Colonic mucosa (tissue), 4 donors: ENCODE measurements around the gene RGCC. TPM values are rescaled to one million over a fixed set of nuclear protein-coding genes. Genes with fewer than 3 reads are reported as not detected.

Source experiments
- DNase-seq: peaks from one replicate; pipeline ENCODE4 v3.0.0-alpha.2; 2020
- H3K27ac ChIP-seq: fragments of 200-600 bp; one replicate; pipeline ENCODE4 v1.8.0; 2021
- H3K27me3 ChIP-seq: fragments of 200-600 bp; one replicate; pipeline ENCODE4 v1.8.0; 2021
- H3K36me3 ChIP-seq: fragments of 200-600 bp; one replicate; pipeline ENCODE4 v1.8.0; 2021
- H3K4me1 ChIP-seq: fragments of 200-600 bp; one replicate; pipeline ENCODE4 v1.8.0; 2021; ENCODE audit warnings: mild to moderate bottlenecking
- H3K4me3 ChIP-seq: fragments of 200-600 bp; one replicate; pipeline ENCODE4 v1.8.0; 2021
- H3K9ac ChIP-seq, 2 donors: one replicate each; pipeline ENCODE4 v1.7.0; 2013; ENCODE audit warnings: control low read depth in 2 of 2, low read depth in 2 of 2, low read length in 2 of 2
- H3K9me3 ChIP-seq: fragments of 200-600 bp; one replicate; pipeline ENCODE4 v1.8.0; 2021
- CTCF ChIP-seq: fragments of 200-600 bp; IDR thresholded peaks from one replicate; pipeline ENCODE4 v1.8.0; 2022; ENCODE audit warnings: antibody characterized with exemption, mild to moderate bottlenecking
- intact Hi-C: fragments of 100-400 bp; cut with DNase I; formaldehyde crosslinking; loops from one replicate; pipeline ENCODE4 v1.14.1; 2022
- total RNA-seq, 2 donors: library from RNA; stranded (reverse); fragmentation: NEBNext Ultra II Directional in 1 of 2; extraction: Animal tissue kit (Norgen Biotek cat#: 25700) in 1 of 2; gene quantifications; one replicate each; pipeline ENCODE4 v1.2.1, GENCODE V29; 2021
- donor health status: healthy.
- donor health status: DM: no; HTN: no; CAD: no.
- donor health status: DM: no; HTN: no; CAD: no.

RGCC gene
- total RNA-seq, 2 donors from 2014 or later, result 5.6 to 10.4 TPM

GRCh38 chr13:41520016-41520659 lies 62.8 kb downstream of the RGCC start:
- Histone ChIP-seq H3K27ac (no peak overlapping the region), H3K4me1 (no peaks in the 10 kb centered on the region), H3K27me3 (no peaks in the 10 kb centered on the region), H3K9me3 (no peaks in the 10 kb centered on the region), H3K9ac (no peak overlapping the region), H3K4me3 (no peak overlapping the region), H3K36me3 (no peaks in the 10 kb centered on the region)
- no peak for TF ChIP-seq CTCF
- no peak for DNase-seq
- intact Hi-C loops, result no loop called here

Other genes with a start within 250 kb of the RGCC start
- gene MTRF1, start 194.0 kb upstream of the RGCC start, total RNA-seq, result 10 to 100 TPM; 11.4 to 16.3 TPM
- 10 to 100 TPM; 12.6 to 13.5 TPM for gene NAA16, start 146.3 kb upstream of the RGCC start, total RNA-seq